NB4 (cell line): Measurements from ENCODE around the gene HADHB.

Source experiments
- DNase-seq: peaks from one replicate; pipeline ENCODE4 v3.0.0; 2010; ENCODE audit warnings: low read depth
- H3K4me3 ChIP-seq: one replicate; pipeline ENCODE4 v1.5.1; 2011; ENCODE audit warnings: mild to moderate bottlenecking, low read depth, low read length, moderate library complexity
- CTCF ChIP-seq: IDR thresholded peaks from one replicate; pipeline ENCODE4 v1.5.1; 2012; ENCODE audit warnings: low read depth, low read length
- MAX ChIP-seq: IDR thresholded peaks from 2 replicates; pipeline ENCODE4 v1.6.1; 2011; ENCODE audit warnings: low read depth, low read length
- MYC ChIP-seq: IDR thresholded peaks from 2 replicates; pipeline ENCODE4 v1.6.1; 2011; ENCODE audit warnings: low read depth, low read length
- POLR2A ChIP-seq: IDR thresholded peaks from 2 replicates; pipeline ENCODE4 v1.6.1; 2011; ENCODE audit warnings: mild to moderate bottlenecking; ENCODE audit not compliant: insufficient read length; ENCODE audit errors: extremely low read depth

The HADHB gene

GRCh38 chr2:26244309-26245230 lies at the start of gene HADHB, which contains the start of gene HADHA:
HADHB (plus strand) TSS chr2:26244939; CDS start chr2:26254255, 9,316 bp downstream.
HADHA (minus strand) TSS chr2:26244632; CDS start chr2:26244596, 36 bp downstream.
- peak; percentile 98 for DNase-seq
- TF ChIP-seq MAX, result 0 out of 2 replicates have a peak, but pooled peaks have one; percentile 38
- peak; percentile 77 for TF ChIP-seq POLR2A
- peak; percentile 21 for TF ChIP-seq CTCF
- TF ChIP-seq MYC, result no peak; the same call in none of the 2 replicates
- H3K4me3 ChIP-seq, result peak within 1 kb of the TSS; percentile 84

- DNase-seq, result no peak
These were observed 49.4 kb upstream of the HADHB start for GRCh38 chr2:26195040-26195984.

GRCh38 chr2:26196683-26197418 lies 47.9 kb upstream of the HADHB start:
- no peak overlapping the region for H3K4me3 ChIP-seq
- no peak for TF ChIP-seq CTCF
- TF ChIP-seq MAX, result no peak
- DNase-seq, result no peak

More at GRCh38 chr2:26195040-26195984, 49.4 kb upstream of the HADHB start:
- H3K4me3 ChIP-seq, result no peak overlapping the region
- TF ChIP-seq CTCF (no peak), MYC (no peak), POLR2A (no peak), MAX (no peak)

DNA sequence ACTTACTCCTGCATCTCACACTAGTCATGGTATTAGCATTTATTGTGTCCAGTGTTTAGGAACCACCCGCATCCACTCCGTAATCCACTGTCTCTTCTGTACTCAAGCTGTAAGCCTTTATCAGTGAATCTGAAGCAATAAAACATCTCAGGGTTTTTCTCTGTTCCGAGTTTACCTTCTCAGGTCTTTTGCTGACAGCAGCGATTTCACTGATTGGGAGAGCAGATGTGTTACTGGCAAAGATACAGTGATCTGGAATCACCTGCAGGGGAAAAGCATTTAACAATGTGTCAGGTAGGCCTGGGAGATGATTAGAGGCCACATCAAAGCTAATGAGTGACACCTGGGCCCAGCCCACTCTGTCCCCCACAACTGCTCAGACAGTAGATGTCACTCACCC lies 47.2 kb upstream of the HADHB start:
- no peak overlapping the region for H3K4me3 ChIP-seq
- TF ChIP-seq MYC (no peak), CTCF (no peak), MAX (no peak), POLR2A (no peak)
- DNase-seq, result no peak

DNA sequence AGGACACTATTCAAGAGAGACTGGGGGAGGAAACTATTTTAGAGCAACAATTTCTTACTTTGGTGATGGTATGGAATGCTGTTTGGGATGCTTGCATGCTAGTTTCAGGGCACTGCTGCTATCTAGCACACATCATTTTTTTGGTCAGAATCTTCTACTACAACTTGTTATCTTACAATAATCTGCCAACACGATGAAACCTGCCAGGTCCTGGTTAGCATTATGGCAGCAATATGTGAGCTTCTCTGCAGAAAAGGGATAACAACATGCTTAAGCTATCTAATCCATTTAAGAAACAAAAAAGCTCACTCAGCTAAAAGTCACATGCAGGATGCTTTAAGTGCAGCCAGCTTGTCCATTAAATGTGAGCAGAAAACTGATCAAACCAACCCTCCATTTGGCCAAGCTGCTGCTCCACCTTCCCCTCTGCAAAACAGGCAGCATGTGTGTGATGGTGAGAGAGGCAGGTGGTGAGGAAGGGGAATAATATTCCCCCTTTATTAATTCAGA lies 41.7 kb upstream of the HADHB start:
- TF ChIP-seq POLR2A (no peak), MYC (no peak), CTCF (no peak), MAX (no peak)
- H3K4me3 ChIP-seq, result no peak overlapping the region
- DNase-seq, result no peak
